ENCODE measurements around the gene MTMR3. TPM values are rescaled to one million over a fixed set of nuclear protein-coding genes. Genes with fewer than 3 reads are reported as not detected.
A peak's percentile ranks its signal among the peaks of the same experiment; 100 is the strongest.

The MTMR3 gene
- total RNA-seq, 2 experiments from 2014 or later, result 57.8 to 60.6 TPM

DNA sequence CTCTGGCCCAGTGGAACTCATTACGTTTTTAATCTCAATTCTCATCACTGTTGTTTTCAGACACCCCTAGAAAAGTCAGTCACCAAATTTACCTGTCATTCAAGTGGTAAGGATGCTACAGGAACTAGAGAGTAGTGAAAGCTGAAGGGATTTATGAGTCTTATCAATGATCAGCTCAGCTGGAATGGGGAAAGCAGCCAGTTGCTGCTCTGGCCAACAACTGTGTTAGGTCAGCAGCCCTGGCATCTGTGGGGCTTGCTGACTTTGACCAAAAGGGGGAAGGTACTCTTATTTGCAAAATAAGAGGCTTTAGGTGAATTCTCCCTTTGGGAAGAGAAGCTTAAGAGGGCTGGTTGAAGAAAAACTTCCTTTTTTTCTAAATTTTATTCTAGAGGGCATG lies 121.1 kb downstream of the MTMR3 start:
- DNase-seq, result no peak
- CTCF ChIA-PET, result no interaction called here
- POLR2A ChIA-PET, result interaction anchor here (0.6 kb wide), 1 partner anchor 336 kb away, joined by 4 read pairs; no protein-coding TSS in a partner anchor
- intact Hi-C loops (cut with DNase I, micrococcal nuclease), result loop anchor here (2.0 to 10.0 kb wide), 5 partner anchors 169 to 609 kb away; partner anchors contain the start of gene ASCC2 (in 1 of the 2)
- Mint-ChIP-seq H3K36me3 (ENCODE audit: low read depth) (peaks cover 74% of the 10 kb centered on the region), H3K4me1 (ENCODE audit: low read depth) (peaks cover 8% of the 10 kb centered on the region), H3K4me3 (no peak overlapping the region), H3K9me3 (no peaks in the 10 kb centered on the region), H3K27ac (peak overlapping the region; percentile 6), H3K27me3 (no peaks in the 10 kb centered on the region)
- no peak overlapping the region for H3K27ac ChIP-seq (ENCODE audit: low read depth in 1 of 2, low read length in 2 of 2)
- ATAC-seq (ENCODE audit: poor library complexity), result no peak
- H3K36me3 ChIP-seq (ENCODE audit: insufficient read depth, low read length), result peaks cover 58% of the 10 kb centered on the region
- H3K4me3 ChIP-seq (ENCODE audit: low read length), result no peak overlapping the region
- H3K27me3 ChIP-seq (ENCODE audit: control insufficient read depth in 1 of 2, insufficient read depth in 2 of 2, low read length in 2 of 2), result no peaks in the 10 kb centered on the region
- no peaks in the 10 kb centered on the region for H3K9me3 ChIP-seq (ENCODE audit: control insufficient read depth in 1 of 2, insufficient read depth in 1 of 2, low read length in 2 of 2)
- H3K4me1 ChIP-seq (ENCODE audit: insufficient read depth, low read length), result no peaks in the 10 kb centered on the region
- TF ChIP-seq, protein P1, sequence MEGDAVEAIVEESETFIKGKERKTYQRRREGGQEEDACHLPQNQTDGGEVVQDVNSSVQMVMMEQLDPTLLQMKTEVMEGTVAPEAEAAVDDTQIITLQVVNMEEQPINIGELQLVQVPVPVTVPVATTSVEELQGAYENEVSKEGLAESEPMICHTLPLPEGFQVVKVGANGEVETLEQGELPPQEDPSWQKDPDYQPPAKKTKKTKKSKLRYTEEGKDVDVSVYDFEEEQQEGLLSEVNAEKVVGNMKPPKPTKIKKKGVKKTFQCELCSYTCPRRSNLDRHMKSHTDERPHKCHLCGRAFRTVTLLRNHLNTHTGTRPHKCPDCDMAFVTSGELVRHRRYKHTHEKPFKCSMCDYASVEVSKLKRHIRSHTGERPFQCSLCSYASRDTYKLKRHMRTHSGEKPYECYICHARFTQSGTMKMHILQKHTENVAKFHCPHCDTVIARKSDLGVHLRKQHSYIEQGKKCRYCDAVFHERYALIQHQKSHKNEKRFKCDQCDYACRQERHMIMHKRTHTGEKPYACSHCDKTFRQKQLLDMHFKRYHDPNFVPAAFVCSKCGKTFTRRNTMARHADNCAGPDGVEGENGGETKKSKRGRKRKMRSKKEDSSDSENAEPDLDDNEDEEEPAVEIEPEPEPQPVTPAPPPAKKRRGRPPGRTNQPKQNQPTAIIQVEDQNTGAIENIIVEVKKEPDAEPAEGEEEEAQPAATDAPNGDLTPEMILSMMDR (IDR thresholded peaks at IDR 0.05), result no peak

DNA sequence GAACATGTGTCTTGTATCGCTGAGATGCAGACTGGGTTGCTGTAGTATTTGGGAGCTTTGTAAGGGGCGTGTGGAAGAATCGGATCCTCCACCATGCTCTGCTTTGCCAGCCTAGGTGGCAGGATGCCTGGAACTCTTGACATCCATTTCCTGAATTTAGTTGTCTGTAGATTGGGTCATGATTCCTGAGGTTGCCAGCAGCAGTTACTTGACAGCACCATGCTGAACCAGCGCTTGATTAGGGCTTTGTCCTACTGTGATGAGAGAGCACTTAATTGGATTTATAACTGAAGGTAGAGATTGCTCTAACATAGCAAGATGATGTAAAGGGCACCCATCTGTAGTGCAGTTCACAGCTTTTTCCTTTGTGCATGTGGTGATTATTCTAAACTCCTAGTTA lies 121.7 kb downstream of the MTMR3 start:
- no peak for DNase-seq
- TF ChIP-seq, protein P1 (IDR thresholded peaks at IDR 0.05), result no peak
- Mint-ChIP-seq H3K4me3 (no peak overlapping the region), H3K36me3 (ENCODE audit: low read depth) (peaks cover 78% of the 10 kb centered on the region), H3K27ac (peak overlapping the region; percentile 6), H3K4me1 (ENCODE audit: low read depth) (peaks cover 8% of the 10 kb centered on the region), H3K9me3 (no peaks in the 10 kb centered on the region), H3K27me3 (no peaks in the 10 kb centered on the region)
- ChIA-PET POLR2A (interaction anchor here (0.6 to 1.3 kb wide), 3 partner anchors 167 to 451 kb away, joined by 3 to 7 read pairs (median 3); partner anchors contain the start of genes ASCC2 and THOC5), CTCF (interaction anchor here (0.6 to 1.8 kb wide), 9 partner anchors 9 to 381 kb away, joined by 3 to 23 read pairs (median 3); partner anchors contain the start of gene ASCC2)
- Histone ChIP-seq H3K4me3 (ENCODE audit: low read length) (no peak overlapping the region), H3K27me3 (ENCODE audit: control insufficient read depth in 1 of 2, insufficient read depth in 2 of 2, low read length in 2 of 2) (no peaks in the 10 kb centered on the region), H3K36me3 (ENCODE audit: insufficient read depth, low read length) (peaks cover 62% of the 10 kb centered on the region), H3K9me3 (ENCODE audit: control insufficient read depth in 1 of 2, insufficient read depth in 1 of 2, low read length in 2 of 2) (no peaks in the 10 kb centered on the region), H3K4me1 (ENCODE audit: insufficient read depth, low read length) (no peaks in the 10 kb centered on the region), H3K27ac (ENCODE audit: low read depth in 1 of 2, low read length in 2 of 2) (no peak overlapping the region)
- intact Hi-C loops (cut with DNase I, micrococcal nuclease), result loop anchor here (1.0 to 10.0 kb wide), 9 partner anchors 166 to 610 kb away; partner anchors contain the start of gene ASCC2 (in 2 of the 2)
- ATAC-seq (ENCODE audit: poor library complexity), result no peak

DNA sequence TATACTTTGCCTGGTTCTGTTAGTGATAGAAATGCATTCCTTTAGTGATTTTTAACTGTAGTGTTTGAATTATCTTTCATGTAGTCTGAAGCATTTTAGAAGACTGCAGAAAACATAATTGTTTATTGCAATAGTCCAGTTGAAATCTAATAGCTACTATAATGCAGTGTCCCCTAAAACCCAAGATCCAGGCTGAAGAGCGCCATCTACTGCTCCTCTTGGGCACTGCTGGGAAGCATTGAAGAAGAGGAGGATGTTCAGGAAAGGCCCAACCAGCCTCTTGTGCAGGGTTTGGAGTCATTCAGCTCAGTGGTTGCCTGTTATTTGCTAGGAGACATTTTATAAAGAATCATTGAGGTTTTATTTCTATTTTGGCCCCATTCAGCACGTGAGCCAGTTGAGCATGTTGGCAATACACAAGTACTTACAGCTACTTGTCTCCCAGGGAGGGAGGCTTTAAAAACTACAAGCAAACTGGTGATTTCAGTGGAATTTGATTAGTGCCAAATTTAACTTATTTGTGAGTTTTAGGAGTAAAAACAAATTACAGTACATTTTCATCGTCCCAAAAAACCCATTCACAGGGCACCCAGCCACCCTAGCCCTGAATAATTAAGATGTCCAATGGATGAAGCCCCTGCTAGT lies 122.4 kb downstream of the MTMR3 start:
- Mint-ChIP-seq H3K4me3 (no peak overlapping the region), H3K36me3 (ENCODE audit: low read depth) (peaks cover 84% of the 10 kb centered on the region), H3K9me3 (no peaks in the 10 kb centered on the region), H3K27me3 (no peaks in the 10 kb centered on the region), H3K4me1 (ENCODE audit: low read depth) (peaks cover 8% of the 10 kb centered on the region), H3K27ac (peak overlapping the region; percentile 6)
- no peaks in the 10 kb centered on the region for H3K4me1 ChIP-seq (ENCODE audit: insufficient read depth, low read length)
- DNase-seq (peak; percentile 29 to 73 (median 54)), ATAC-seq (ENCODE audit: poor library complexity) (peak; percentile 72)
- POLR2A ChIA-PET, result interaction anchor here (0.6 to 1.3 kb wide), 4 partner anchors 168 to 452 kb away, joined by 3 to 7 read pairs (median 3); partner anchors contain the start of genes ASCC2, THOC5, UQCR10 and ZMAT5
- no peaks in the 10 kb centered on the region for H3K27me3 ChIP-seq (ENCODE audit: control insufficient read depth in 1 of 2, insufficient read depth in 2 of 2, low read length in 2 of 2)
- TF ChIP-seq, protein P1 (IDR thresholded peaks at IDR 0.05), result peak; percentile 99
- H3K4me3 ChIP-seq (ENCODE audit: low read length), result no peak overlapping the region
- no peak overlapping the region for H3K27ac ChIP-seq (ENCODE audit: low read depth in 1 of 2, low read length in 2 of 2)
- H3K36me3 ChIP-seq (ENCODE audit: insufficient read depth, low read length), result peaks cover 69% of the 10 kb centered on the region
- intact Hi-C loops (cut with DNase I, micrococcal nuclease), result loop anchor here (1.0 to 10.0 kb wide), 8 partner anchors 167 to 611 kb away; partner anchors contain the start of gene ASCC2 (in 2 of the 2)
- H3K9me3 ChIP-seq (ENCODE audit: control insufficient read depth in 1 of 2, insufficient read depth in 1 of 2, low read length in 2 of 2), result no peaks in the 10 kb centered on the region
- CTCF ChIA-PET, result interaction anchor here (0.6 to 1.8 kb wide), 11 partner anchors 10 to 382 kb away, joined by 3 to 23 read pairs (median 3); partner anchors contain the start of gene ASCC2

Measured in CD4-positive, alpha-beta T cell (primary cell).